ENCODE data around the gene NBAS. TPM values are rescaled to one million over a fixed set of nuclear protein-coding genes. Genes with fewer than 3 reads are reported as not detected.

NBAS gene
- total RNA-seq, 1 experiment from 2014 or later = 32.5 TPM

DNA sequence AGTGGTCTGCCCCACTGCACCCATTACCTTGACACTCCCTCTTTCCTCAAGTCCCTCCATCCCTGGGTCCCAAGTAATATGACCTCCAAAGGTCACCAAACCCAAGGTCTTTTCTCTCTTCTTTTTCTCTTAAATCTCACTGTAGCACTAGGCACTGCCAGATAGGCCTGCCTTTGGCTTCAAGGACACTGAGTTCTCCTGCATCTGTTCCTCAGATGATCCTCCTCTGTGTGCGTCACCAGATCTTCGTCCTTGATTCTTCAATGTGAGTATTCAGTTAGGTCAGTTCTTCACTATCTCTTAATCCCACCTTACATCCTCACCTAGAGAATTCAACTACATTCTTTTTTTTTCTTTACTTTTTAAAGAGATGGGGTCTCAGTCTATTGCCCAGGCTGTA, 249.2 kb downstream of the NBAS start:
- H3K4me1 ChIP-seq (ENCODE audit: insufficient read depth, low read length) = no peaks in the 10 kb centered on the region
- H3K79me2 ChIP-seq (ENCODE audit: insufficient read depth, low read length) = no peaks in the 10 kb centered on the region
- H3K18ac ChIP-seq (ENCODE audit: insufficient read length, low read depth, low read length) = no peak overlapping the region
- H3K23ac ChIP-seq (ENCODE audit: insufficient read length, low read depth, low read length) = no peak overlapping the region
- no peak overlapping the region for H2BK120ac ChIP-seq (ENCODE audit: low read depth, low read length, poor library complexity, severe bottlenecking)
- H3T11ph ChIP-seq (ENCODE audit: low read length) = no peak overlapping the region
- TF ChIP-seq, protein P1, sequence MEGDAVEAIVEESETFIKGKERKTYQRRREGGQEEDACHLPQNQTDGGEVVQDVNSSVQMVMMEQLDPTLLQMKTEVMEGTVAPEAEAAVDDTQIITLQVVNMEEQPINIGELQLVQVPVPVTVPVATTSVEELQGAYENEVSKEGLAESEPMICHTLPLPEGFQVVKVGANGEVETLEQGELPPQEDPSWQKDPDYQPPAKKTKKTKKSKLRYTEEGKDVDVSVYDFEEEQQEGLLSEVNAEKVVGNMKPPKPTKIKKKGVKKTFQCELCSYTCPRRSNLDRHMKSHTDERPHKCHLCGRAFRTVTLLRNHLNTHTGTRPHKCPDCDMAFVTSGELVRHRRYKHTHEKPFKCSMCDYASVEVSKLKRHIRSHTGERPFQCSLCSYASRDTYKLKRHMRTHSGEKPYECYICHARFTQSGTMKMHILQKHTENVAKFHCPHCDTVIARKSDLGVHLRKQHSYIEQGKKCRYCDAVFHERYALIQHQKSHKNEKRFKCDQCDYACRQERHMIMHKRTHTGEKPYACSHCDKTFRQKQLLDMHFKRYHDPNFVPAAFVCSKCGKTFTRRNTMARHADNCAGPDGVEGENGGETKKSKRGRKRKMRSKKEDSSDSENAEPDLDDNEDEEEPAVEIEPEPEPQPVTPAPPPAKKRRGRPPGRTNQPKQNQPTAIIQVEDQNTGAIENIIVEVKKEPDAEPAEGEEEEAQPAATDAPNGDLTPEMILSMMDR (conservative IDR thresholded peaks at IDR 0.05) = no peak
- H3K56ac ChIP-seq (ENCODE audit: insufficient read length, low read depth, low read length) = no peak overlapping the region
- Mint-ChIP-seq H3K4me1 (peaks cover 7 to 9% of the 10 kb centered on the region in 2 experiments), H3K4me3 (no peak overlapping the region), H3K27me3 (ENCODE audit: low read depth) (no peaks in the 10 kb centered on the region), H3K9me3 (peaks cover 0 to under 1% of the 10 kb centered on the region in 2 experiments; a peak in 2 of 5 replicates), H3K36me3 (ENCODE audit: insufficient read depth in 1 of 3, low read depth in 3 of 3) (peaks cover under 1 to 2% (median 2%) of the 10 kb centered on the region in 3 experiments; a peak in 3 of 7 replicates), H3K27ac (no peak overlapping the region)
- H2AFZ ChIP-seq (ENCODE audit: low read length) = no peak overlapping the region
- DNase-seq = no peak
- no peaks in the 10 kb centered on the region for H3K79me1 ChIP-seq (ENCODE audit: insufficient read depth, low read depth, low read length, poor library complexity, severe bottlenecking)
- H2AK5ac ChIP-seq (ENCODE audit: insufficient read length, low read length) = no peak overlapping the region
- H2BK15ac ChIP-seq (ENCODE audit: low read depth, low read length) = no peak overlapping the region
- no peaks in the 10 kb centered on the region for H4K20me1 ChIP-seq (ENCODE audit: control insufficient read depth, insufficient read depth, insufficient read length)
- H3K9ac ChIP-seq (ENCODE audit: extremely low read depth, insufficient read length, low read length) = no peak overlapping the region
- H3K27ac ChIP-seq (ENCODE audit: insufficient read length, low read depth, low read length) = no peak overlapping the region
- no peak overlapping the region for H4K8ac ChIP-seq (replicated peaks; ENCODE audit: insufficient read length, low read depth, low read length)
- H3K27me3 ChIP-seq (ENCODE audit: insufficient read depth, low read length) = no peaks in the 10 kb centered on the region
- H2BK5ac ChIP-seq (ENCODE audit: insufficient read length, low read length) = no peak overlapping the region
- H3K14ac ChIP-seq (ENCODE audit: insufficient read depth, low read length) = no peak overlapping the region
- H3K9me3 ChIP-seq (ENCODE audit: control insufficient read depth, low read depth, low read length) = no peaks in the 10 kb centered on the region
- no peak overlapping the region for H2BK12ac ChIP-seq (ENCODE audit: insufficient read length, low read depth, low read length)
- WGBS (ENCODE audit: extremely low coverage, insufficient read length, low lambda C conversion rate) = no CpG with 5 or more reads among the region's 2 CpGs
- no peak overlapping the region for H4K5ac ChIP-seq (ENCODE audit: insufficient read length, low read depth, low read length)
- H2BK20ac ChIP-seq (ENCODE audit: low read depth, low read length, poor library complexity, severe bottlenecking) = no peak overlapping the region
- no peak overlapping the region for H3K4me2 ChIP-seq (ENCODE audit: insufficient read depth, insufficient read length, low read length)
- no peaks in the 10 kb centered on the region for H3K23me2 ChIP-seq (ENCODE audit: insufficient read length, low read depth, low read length, poor library complexity, severe bottlenecking)
- H4K91ac ChIP-seq (ENCODE audit: insufficient read length, low read depth, low read length) = no peak overlapping the region
- H3K4ac ChIP-seq (ENCODE audit: low read depth, low read length) = no peak overlapping the region
